ENCODE results near the gene SEMA6A. TPM values are rescaled to one million over a fixed set of nuclear protein-coding genes. Genes with fewer than 3 reads are reported as not detected.
A peak's percentile ranks its signal among the peaks of the same experiment; 100 is the strongest.

SEMA6A gene
- total and polyA plus RNA-seq, 10 of the 15 experiments (the other 5 are each of a cell fraction or from before 2014, with no cell fraction given): 0.16 to 10.2 (median 1.1) TPM

GRCh38 chr5:116465411-116465810 is 109.2 kb downstream of the SEMA6A start:
- CTCF ChIA-PET: interaction anchor here (1.3 to 1.6 kb wide), 2 partner anchors 10 to 328 kb away, joined by 4 to 5 read pairs; no protein-coding TSS in a partner anchor
- H3K9me3 ChIP-seq (replicated peaks; ENCODE audit: control insufficient read depth, insufficient read depth, low read length): no peaks in the 10 kb centered on the region
- intact Hi-C loops (cut with micrococcal nuclease; ENCODE audit: unreplicated experiment) (no loop called here), in situ Hi-C loops (cut with MboI) (no loop called here)
- no peak for TF ChIP-seq KLF5 (IDR thresholded peaks at IDR 0.05; ENCODE audit: partially characterized antibody)
- 98% methylated on average over 3 of the region's 3 CpGs for WGBS (ENCODE audit: insufficient coverage, insufficient replicate concordance, low lambda C conversion rate, missing lambda C conversion rate)
- no TSS peak for BruUV-seq (replicated peaks)
- no peak overlapping the region for H3K4me2 ChIP-seq (ENCODE audit: control insufficient read depth, insufficient read depth)
- no peak overlapping the region for H3K9ac ChIP-seq (ENCODE audit: control insufficient read depth, insufficient read depth, low read length)
- H4K20me1 ChIP-seq (ENCODE audit: control insufficient read depth, insufficient read depth): no peaks in the 10 kb centered on the region
- H3K79me2 ChIP-seq (ENCODE audit: control insufficient read depth, insufficient read depth, low read length): no peaks in the 10 kb centered on the region
- peak; percentile 13 for FAIRE-seq
- H3K27me3 ChIP-seq (replicated peaks in 1 of 2; ENCODE audit: control insufficient read depth in 2 of 2, insufficient read depth in 2 of 2, low read length in 1 of 2): no peaks in the 10 kb centered on the region
- RAD21 ChIA-PET (ENCODE audit: unreplicated experiment): interaction anchor here (0.6 to 0.9 kb wide), 2 partner anchors 107 to 328 kb away, joined by 3 to 4 read pairs; no protein-coding TSS in a partner anchor
- POLR2A ChIA-PET: interaction anchor here (0.6 kb wide), 1 partner anchor 10 kb away, joined by 3 read pairs; no protein-coding TSS in a partner anchor
- DNase-seq (ENCODE audit: low read depth, low spot score): no peak
- no peak overlapping the region for H3K27ac ChIP-seq (ENCODE audit: control insufficient read depth, insufficient read depth)
- H3K4me1 ChIP-seq (ENCODE audit: control insufficient read depth, insufficient read depth, low read length): no peaks in the 10 kb centered on the region
- no peaks in the 10 kb centered on the region for H3K36me3 ChIP-seq (ENCODE audit: control insufficient read depth in 2 of 2, insufficient read depth in 2 of 2, low read length in 1 of 2)
- H3K4me3 ChIP-seq: no peak overlapping the region
- ATAC-seq: no peak
- no peak overlapping the region for H2AFZ ChIP-seq (ENCODE audit: control insufficient read depth, low read depth, low read length)
- SMC1A ChIA-PET (ENCODE audit: uncharacterized antibody, unreplicated experiment): interaction anchor here (0.6 to 1.4 kb wide), 7 partner anchors 9 to 328 kb away, joined by 3 to 6 read pairs (median 3); no protein-coding TSS in a partner anchor

- intact Hi-C loops (cut with micrococcal nuclease; ENCODE audit: unreplicated experiment): no loop called here
- WGBS (ENCODE audit: insufficient coverage, insufficient replicate concordance, low lambda C conversion rate, missing lambda C conversion rate): 76% methylated on average over 7 of the region's 7 CpGs
- no peak for DNase-seq (ENCODE audit: low read depth, low spot score)
Observed at GRCh38 chr5:116464144-116464708, 110.4 kb downstream of the SEMA6A start.

More at GRCh38 chr5:116464144-116464708, 110.4 kb downstream of the SEMA6A start:
- ChIA-PET RAD21 (ENCODE audit: unreplicated experiment) (interaction anchor here (1.1 kb wide), 1 partner anchor 10 kb away, joined by 3 read pairs; no protein-coding TSS in a partner anchor), CTCF (interaction anchor here (0.5 kb wide), 1 partner anchor 605 kb away, joined by 4 read pairs; no protein-coding TSS in a partner anchor), SMC1A (ENCODE audit: uncharacterized antibody, unreplicated experiment) (interaction anchor here (0.6 to 2.5 kb wide), 8 partner anchors 11 to 328 kb away, joined by 3 to 9 read pairs (median 5); no protein-coding TSS in a partner anchor), POLR2A (no interaction called here)
- Histone ChIP-seq H3K9ac (ENCODE audit: control insufficient read depth, insufficient read depth, low read length) (no peak overlapping the region), H3K9me3 (replicated peaks; ENCODE audit: control insufficient read depth, insufficient read depth, low read length) (no peaks in the 10 kb centered on the region), H3K27ac (ENCODE audit: control insufficient read depth, insufficient read depth) (no peak overlapping the region), H4K20me1 (ENCODE audit: control insufficient read depth, insufficient read depth) (no peaks in the 10 kb centered on the region), H3K79me2 (ENCODE audit: control insufficient read depth, insufficient read depth, low read length) (no peaks in the 10 kb centered on the region), H3K4me1 (ENCODE audit: control insufficient read depth, insufficient read depth, low read length) (no peaks in the 10 kb centered on the region), H3K27me3 (replicated peaks in 1 of 2; ENCODE audit: control insufficient read depth in 2 of 2, insufficient read depth in 2 of 2, low read length in 1 of 2) (no peaks in the 10 kb centered on the region), H3K4me2 (ENCODE audit: control insufficient read depth, insufficient read depth) (no peak overlapping the region), H3K36me3 (ENCODE audit: control insufficient read depth in 2 of 2, insufficient read depth in 2 of 2, low read length in 1 of 2) (no peaks in the 10 kb centered on the region), H2AFZ (ENCODE audit: control insufficient read depth, low read depth, low read length) (no peak overlapping the region), H3K4me3 (no peak overlapping the region)
- in situ Hi-C loops (cut with MboI): no loop called here
- TF ChIP-seq BCL11A (IDR thresholded peaks at IDR 0.05; ENCODE audit: low read depth, low read length) (no peak), DPF2 (IDR thresholded peaks at IDR 0.05) (no peak)
- no TSS peak for BruUV-seq (replicated peaks)
- ATAC-seq (no peak), FAIRE-seq (no peak)
